Chondrocyte (in vitro differentiated cells): ENCODE data around the gene SCAF8. TPM values are rescaled to one million over a fixed set of nuclear protein-coding genes. Genes with fewer than 3 reads are reported as not detected.
A peak's percentile ranks its signal among the peaks of the same experiment; 100 is the strongest.

Source experiments
- DNase-seq: peaks from one replicate; pipeline ENCODE4 v3.0.0; 2021; ENCODE audit warnings: mixed read lengths, low spot score
- H3K27ac Mint-ChIP-seq: one replicate; pipeline ENCODE4 v1.8.0; 2021; ENCODE audit warnings: mild to moderate bottlenecking, moderate library complexity, mixed read lengths; ENCODE audit not compliant: unreplicated experiment
- H3K27me3 Mint-ChIP-seq: 2 replicates; pipeline ENCODE4 v1.8.0; 2021; ENCODE audit warnings: low read depth, mixed read lengths
- H3K36me3 Mint-ChIP-seq: 2 replicates; pipeline ENCODE4 v1.8.0; 2021; ENCODE audit warnings: low read depth, mixed read lengths
- H3K4me1 Mint-ChIP-seq: 2 replicates; pipeline ENCODE4 v1.8.0; 2021; ENCODE audit warnings: low read depth, mild to moderate bottlenecking, mixed read lengths
- H3K4me3 Mint-ChIP-seq: one replicate; pipeline ENCODE4 v1.8.0; 2021; ENCODE audit warnings: mild to moderate bottlenecking, moderate library complexity, mixed read lengths; ENCODE audit not compliant: unreplicated experiment
- H3K9me3 Mint-ChIP-seq: 2 replicates; pipeline ENCODE4 v1.8.0; 2021; ENCODE audit warnings: low read depth, mixed read lengths
- total RNA-seq: library from RNA; stranded (reverse); gene quantifications from 3 replicates; pipeline ENCODE4 v1.2.1, GENCODE V29; 2021
- TF ChIP-seq, protein P1 (sequence below): fragments of 200-600 bp; sonication (generic); IDR thresholded peaks from 2 replicates; pipeline ENCODE4 v1.5.0; 2021; ENCODE audit warnings: antibody characterized with exemption, mild to moderate bottlenecking, moderate library complexity

The SCAF8 gene
- total RNA-seq, 1 donor from 2014 or later = 36.3 TPM

DNA sequence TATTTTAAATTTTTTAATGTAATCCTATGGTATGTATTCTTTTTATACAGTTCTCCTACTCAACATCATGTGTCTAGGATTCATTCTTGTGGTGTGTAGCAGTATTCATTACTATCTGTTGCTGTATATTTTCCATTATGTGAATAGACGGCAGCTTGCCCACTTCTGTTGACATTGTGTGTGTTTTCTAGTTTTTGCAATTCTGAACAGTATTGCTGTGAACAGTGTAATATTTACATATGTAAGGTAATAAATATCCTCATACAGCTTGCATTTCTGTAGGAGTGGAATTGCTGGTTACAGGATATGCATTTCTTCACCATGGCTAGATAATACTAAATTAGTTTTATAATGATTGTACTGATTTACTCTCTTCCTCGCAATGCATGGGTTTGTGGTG lies 51.9 kb downstream of the SCAF8 start:
- Mint-ChIP-seq H3K36me3 (peaks cover 14% of the 10 kb centered on the region), H3K4me3 (no peak overlapping the region), H3K4me1 (peaks cover 10% of the 10 kb centered on the region), H3K27ac (no peak overlapping the region), H3K9me3 (no peaks in the 10 kb centered on the region), H3K27me3 (no peaks in the 10 kb centered on the region)
- no peak for DNase-seq
- TF ChIP-seq, protein P1, sequence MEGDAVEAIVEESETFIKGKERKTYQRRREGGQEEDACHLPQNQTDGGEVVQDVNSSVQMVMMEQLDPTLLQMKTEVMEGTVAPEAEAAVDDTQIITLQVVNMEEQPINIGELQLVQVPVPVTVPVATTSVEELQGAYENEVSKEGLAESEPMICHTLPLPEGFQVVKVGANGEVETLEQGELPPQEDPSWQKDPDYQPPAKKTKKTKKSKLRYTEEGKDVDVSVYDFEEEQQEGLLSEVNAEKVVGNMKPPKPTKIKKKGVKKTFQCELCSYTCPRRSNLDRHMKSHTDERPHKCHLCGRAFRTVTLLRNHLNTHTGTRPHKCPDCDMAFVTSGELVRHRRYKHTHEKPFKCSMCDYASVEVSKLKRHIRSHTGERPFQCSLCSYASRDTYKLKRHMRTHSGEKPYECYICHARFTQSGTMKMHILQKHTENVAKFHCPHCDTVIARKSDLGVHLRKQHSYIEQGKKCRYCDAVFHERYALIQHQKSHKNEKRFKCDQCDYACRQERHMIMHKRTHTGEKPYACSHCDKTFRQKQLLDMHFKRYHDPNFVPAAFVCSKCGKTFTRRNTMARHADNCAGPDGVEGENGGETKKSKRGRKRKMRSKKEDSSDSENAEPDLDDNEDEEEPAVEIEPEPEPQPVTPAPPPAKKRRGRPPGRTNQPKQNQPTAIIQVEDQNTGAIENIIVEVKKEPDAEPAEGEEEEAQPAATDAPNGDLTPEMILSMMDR = no peak

DNA sequence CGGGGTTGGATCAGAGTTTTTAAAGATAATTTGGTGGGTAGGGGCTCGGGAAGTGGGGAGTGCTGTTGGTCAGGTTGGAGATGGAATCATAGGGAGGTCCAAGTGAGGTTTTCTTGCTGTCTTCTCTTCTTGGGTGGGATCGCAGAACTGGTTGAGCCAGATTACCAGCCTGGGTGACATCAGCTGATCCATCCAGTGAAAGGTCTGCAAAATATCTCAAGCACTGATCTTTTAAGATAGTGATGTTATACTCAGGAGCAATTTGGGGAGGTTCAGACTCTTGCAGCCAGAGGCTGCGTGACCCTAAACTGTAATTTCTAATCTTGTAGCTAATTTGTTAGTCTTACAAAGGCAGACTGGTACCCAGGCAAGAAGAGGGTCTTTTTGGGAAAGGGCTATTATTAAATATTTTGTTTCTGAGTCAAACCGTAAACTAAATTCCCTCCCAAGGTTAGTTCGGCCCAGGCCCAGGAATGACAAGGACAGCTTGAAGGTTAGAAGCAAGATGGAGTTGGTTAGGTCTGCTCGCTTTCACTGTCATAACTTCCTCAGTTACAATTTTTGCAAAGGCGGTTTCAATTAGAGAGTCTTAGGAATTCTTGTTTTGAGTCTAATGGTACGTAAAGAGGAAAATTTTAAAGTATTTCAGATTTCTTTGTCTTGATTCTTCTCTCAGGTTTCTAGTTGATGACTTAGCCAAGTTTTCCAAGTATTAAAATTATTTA lies 53.1 kb downstream of the SCAF8 start:
- Mint-ChIP-seq H3K4me3 (no peak overlapping the region), H3K27ac (peak overlapping the region; percentile 5), H3K9me3 (no peaks in the 10 kb centered on the region), H3K4me1 (peaks cover 17% of the 10 kb centered on the region), H3K36me3 (peaks cover 8% of the 10 kb centered on the region), H3K27me3 (no peaks in the 10 kb centered on the region)
- TF ChIP-seq, protein P1 = no peak
- no peak for DNase-seq

DNA sequence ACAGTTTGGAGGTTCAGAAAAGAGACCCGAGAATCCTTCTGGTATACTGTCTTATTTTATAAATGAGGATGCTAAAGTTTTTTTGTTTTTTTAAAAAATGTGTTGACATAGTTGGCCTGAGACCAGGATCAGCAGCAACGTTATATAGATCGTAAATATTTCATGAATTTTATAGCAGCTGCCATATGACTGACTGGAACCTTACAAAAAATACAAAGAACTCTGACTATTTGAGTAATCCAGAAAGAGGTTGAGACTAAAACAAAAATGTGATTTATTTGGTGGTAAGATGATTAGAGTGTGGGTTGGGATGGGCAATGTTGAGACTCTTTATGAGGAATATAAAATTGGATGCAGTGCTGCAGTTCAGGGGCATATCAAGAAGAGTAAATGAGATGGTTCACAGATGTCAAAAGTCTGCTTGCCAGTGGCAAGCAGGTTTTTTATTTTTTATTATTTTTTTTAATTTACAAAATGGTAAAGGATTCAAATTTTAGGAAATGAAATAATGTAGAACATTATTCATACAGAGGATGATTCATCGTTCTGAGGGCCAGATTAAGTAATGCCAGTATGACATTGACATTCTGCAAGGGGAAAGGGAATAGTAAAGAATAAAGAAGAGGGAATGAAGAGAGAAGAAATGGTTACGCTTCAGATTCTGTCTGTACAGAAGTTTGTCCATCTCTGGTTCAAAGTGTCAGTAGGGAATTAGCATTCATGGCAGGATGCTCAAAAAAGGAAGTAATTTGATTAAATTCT lies 58.5 kb downstream of the SCAF8 start:
- peaks cover 33% of the 10 kb centered on the region for H3K4me1 Mint-ChIP-seq
- no peaks in the 10 kb centered on the region for H3K27me3 Mint-ChIP-seq
- H3K4me3 Mint-ChIP-seq = no peak overlapping the region
- H3K36me3 Mint-ChIP-seq = peaks cover 14% of the 10 kb centered on the region
- H3K27ac Mint-ChIP-seq = peak overlapping the region; percentile 63
- DNase-seq = no peak
- H3K9me3 Mint-ChIP-seq = no peaks in the 10 kb centered on the region
- TF ChIP-seq, protein P1 = no peak

DNA sequence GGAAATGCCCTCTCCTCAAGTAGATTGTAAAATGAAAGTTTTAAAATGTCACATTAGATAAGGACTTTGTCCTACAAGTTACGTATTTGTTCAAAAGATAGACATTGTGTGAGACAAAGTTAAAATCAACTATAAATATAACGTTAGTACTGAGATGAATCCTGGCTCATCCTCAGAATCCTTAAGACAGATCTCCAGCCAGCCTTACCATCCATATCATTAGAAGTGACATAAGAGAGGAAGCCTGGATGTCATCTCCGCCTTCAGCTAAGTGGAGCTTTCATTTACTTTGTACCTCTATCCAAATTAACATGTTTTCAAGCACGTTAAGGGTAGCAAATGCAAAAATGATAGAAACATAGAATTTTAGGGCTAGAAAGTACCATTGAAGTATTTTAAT lies 59.1 kb downstream of the SCAF8 start:
- no peaks in the 10 kb centered on the region for H3K9me3 Mint-ChIP-seq
- H3K27ac Mint-ChIP-seq = no peak overlapping the region
- peaks cover 30% of the 10 kb centered on the region for H3K4me1 Mint-ChIP-seq
- TF ChIP-seq, protein P1 = no peak
- no peak for DNase-seq
- H3K4me3 Mint-ChIP-seq = no peak overlapping the region
- peaks cover 17% of the 10 kb centered on the region for H3K36me3 Mint-ChIP-seq
- no peaks in the 10 kb centered on the region for H3K27me3 Mint-ChIP-seq

DNA sequence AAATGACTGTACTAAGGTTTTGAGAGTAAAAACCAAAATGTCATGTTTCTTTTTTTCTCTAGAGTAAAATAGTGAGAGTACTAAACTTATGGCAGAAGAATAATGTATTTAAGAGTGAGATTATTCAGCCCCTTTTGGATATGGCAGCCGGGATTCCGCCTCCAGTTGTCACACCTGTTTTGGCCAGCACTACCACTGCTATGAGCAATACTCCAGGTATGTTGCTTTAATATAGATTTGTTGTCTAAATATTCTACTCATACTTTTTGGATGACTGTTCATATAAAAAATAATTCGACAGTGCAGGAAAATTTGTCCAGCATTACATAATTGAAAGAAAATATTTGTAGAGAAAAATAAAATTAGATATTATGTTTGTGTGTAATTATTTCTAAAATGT lies 59.5 kb downstream of the SCAF8 start:
- Mint-ChIP-seq H3K4me3 (no peak overlapping the region), H3K36me3 (peaks cover 15% of the 10 kb centered on the region), H3K27me3 (no peaks in the 10 kb centered on the region), H3K27ac (no peak overlapping the region), H3K4me1 (peaks cover 30% of the 10 kb centered on the region), H3K9me3 (no peaks in the 10 kb centered on the region)
- TF ChIP-seq, protein P1 = no peak
- DNase-seq = no peak
